ENCODE measurements around the gene ZBTB7C.

GRCh38 chr18:48413342-48413741 lies 4.2 kb upstream of the ZBTB7C start:
- TF ChIP-seq CTCF (IDR thresholded peaks at IDR 0.05) (no peak), POLR2A (IDR thresholded peaks at IDR 0.05) (no peak)

All from body of pancreas (tissue), 4 donors.